Right atrium auricular region (tissue), 2 donors: ENCODE results near the gene MTUS2. TPM values are rescaled to one million over a fixed set of nuclear protein-coding genes. Genes with fewer than 3 reads are reported as not detected.

Source experiments
- DNase-seq: peaks from one replicate; pipeline ENCODE4 v3.0.0-alpha.2; 2019; ENCODE audit warnings: low spot score
- H3K27ac ChIP-seq, 2 donors: fragments of 200-600 bp; sonication (generic); 1 replicate in 1 of 2; 2 replicates in 1 of 2; pipeline ENCODE4 v1.5.1; 2016 to 2019
- H3K27me3 ChIP-seq, 2 donors: fragments of 200-600 bp; sonication (generic); one replicate each; pipeline versions ENCODE4 v1.5.1 to v1.6.0; 2017 to 2019
- H3K36me3 ChIP-seq: fragments of 200-600 bp; sonication (generic); one replicate; pipeline ENCODE4 v1.5.1; 2016
- H3K4me1 ChIP-seq, 2 donors: fragments of 200-600 bp; sonication (generic); one replicate each; pipeline versions ENCODE4 v1.5.1 to v1.6.0; 2017 to 2019
- H3K4me3 ChIP-seq, 2 donors: fragments of 200-600 bp; sonication (generic); 1 replicate in 1 of 2; 2 replicates in 1 of 2; pipeline ENCODE4 v1.5.1; 2017 to 2019; ENCODE audit warnings: mild to moderate bottlenecking in 1 of 2, moderate library complexity in 1 of 2
- H3K9me3 ChIP-seq, 2 donors: fragments of 200-600 bp; sonication (generic); one replicate each; pipeline ENCODE4 v1.5.1; 2019
- total RNA-seq, 2 donors: library from RNA; depleted of rRNA; stranded (reverse); fragments of >200 nt; gene quantifications; one replicate each; pipeline ENCODE4 v1.1.0, GENCODE V29; 2016
- TF ChIP-seq, protein P1 (sequence below), 2 donors: fragments of 200-600 bp; sonication (generic); IDR thresholded peaks; one replicate each; pipeline ENCODE4 v1.5.1; 2019; ENCODE audit warnings: antibody characterized with exemption in 2 of 2

The MTUS2 gene
- total RNA-seq, 2 donors from 2014 or later: 34.6 to 142 TPM

DNA sequence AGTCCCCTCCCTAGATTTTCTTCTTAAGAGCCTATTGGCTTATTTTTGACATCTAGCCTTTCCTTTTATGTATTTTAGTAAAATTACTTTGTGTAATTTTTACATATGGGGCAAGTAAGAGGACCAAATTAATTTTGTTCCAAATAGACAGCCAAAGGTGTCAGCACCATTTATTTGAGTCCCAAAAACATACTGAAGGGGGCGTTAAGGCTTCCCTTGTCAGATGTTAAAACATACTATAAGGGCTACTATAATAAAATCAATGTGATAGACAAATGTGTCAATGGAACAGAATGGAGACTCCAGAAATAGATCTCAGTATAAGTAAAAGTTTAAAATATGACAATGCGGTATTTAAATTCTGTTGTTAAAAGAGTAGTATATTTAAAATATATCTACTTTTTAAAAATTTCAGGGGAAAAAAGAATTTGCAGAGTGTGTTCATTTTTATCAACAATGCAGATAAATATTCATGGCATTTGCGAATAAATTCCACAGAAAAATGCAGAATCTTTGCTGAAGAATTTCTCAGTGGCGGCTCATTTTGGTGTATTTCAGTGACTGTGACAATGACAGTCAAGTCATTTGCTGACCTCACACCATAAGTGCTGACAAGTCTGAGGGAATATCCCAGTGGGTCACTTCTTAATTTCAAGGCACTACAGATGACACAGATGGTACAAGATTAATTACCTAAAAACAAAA, 133.7 kb downstream of the MTUS2 start:
- Histone ChIP-seq H3K9me3 (no peaks in the 10 kb centered on the region), H3K27ac (peak overlapping the region; percentile 63 to 81), H3K4me3 (no peak overlapping the region), H3K36me3 (no peaks in the 10 kb centered on the region), H3K27me3 (no peaks in the 10 kb centered on the region), H3K4me1 (peaks cover 0 to 12% of the 10 kb centered on the region in 2 donors)
- TF ChIP-seq, protein P1, sequence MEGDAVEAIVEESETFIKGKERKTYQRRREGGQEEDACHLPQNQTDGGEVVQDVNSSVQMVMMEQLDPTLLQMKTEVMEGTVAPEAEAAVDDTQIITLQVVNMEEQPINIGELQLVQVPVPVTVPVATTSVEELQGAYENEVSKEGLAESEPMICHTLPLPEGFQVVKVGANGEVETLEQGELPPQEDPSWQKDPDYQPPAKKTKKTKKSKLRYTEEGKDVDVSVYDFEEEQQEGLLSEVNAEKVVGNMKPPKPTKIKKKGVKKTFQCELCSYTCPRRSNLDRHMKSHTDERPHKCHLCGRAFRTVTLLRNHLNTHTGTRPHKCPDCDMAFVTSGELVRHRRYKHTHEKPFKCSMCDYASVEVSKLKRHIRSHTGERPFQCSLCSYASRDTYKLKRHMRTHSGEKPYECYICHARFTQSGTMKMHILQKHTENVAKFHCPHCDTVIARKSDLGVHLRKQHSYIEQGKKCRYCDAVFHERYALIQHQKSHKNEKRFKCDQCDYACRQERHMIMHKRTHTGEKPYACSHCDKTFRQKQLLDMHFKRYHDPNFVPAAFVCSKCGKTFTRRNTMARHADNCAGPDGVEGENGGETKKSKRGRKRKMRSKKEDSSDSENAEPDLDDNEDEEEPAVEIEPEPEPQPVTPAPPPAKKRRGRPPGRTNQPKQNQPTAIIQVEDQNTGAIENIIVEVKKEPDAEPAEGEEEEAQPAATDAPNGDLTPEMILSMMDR (IDR thresholded peaks at IDR 0.05): no peak
- no peak for DNase-seq

DNA sequence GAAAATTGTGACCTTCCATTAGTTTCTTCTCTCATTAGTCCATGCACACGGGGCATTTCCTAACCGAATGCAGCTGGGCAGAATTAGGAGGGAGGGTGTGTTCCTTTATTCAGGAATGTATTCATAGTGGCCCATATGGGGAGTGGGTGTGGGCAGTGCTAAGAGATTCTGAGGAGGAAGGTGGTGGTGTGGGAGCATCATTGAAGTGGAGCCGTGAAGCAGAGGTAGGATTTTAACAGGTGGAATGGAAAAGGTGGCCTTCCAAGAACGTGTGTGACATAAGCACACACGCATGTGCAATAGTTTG, 134.2 kb downstream of the MTUS2 start:
- H3K4me1 ChIP-seq: peaks cover 0 to 15% of the 10 kb centered on the region in 2 donors

DNA sequence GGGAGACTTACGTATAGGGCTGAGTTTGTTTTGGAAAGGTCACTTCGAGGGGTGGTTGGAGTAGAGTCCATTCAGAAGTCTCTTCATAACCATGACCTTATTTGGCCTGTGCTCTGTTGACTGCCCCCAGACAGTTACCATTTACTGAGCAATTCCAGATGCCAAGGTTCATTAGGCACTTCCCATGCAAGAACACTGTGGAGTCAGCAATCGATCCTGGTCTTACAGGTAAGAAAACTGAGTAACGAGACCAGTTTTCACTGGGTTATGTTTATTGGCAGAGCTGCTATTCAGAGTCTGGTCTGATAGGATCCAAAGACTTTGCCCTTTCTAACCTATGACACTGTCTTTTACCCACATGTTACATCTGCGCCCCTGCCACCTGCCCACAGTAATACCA, 134.7 kb downstream of the MTUS2 start:
- Histone ChIP-seq H3K9me3 (no peaks in the 10 kb centered on the region), H3K36me3 (no peaks in the 10 kb centered on the region), H3K4me1 (peaks cover 0 to 15% of the 10 kb centered on the region in 2 donors), H3K27me3 (no peaks in the 10 kb centered on the region), H3K4me3 (no peak overlapping the region), H3K27ac (peak overlapping the region; percentile 63 to 81)
- no peak for DNase-seq
- TF ChIP-seq, protein P1 (IDR thresholded peaks at IDR 0.05): no peak

More for the DNA sequence above, 134.2 kb downstream of the MTUS2 start:
- H3K27ac ChIP-seq: peak overlapping the region; percentile 63 to 81
- DNase-seq: no peak
- no peaks in the 10 kb centered on the region for H3K27me3 ChIP-seq
- TF ChIP-seq, protein P1 (IDR thresholded peaks at IDR 0.05): no peak
- H3K36me3 ChIP-seq: no peaks in the 10 kb centered on the region
- H3K4me3 ChIP-seq: no peak overlapping the region
- H3K9me3 ChIP-seq: no peaks in the 10 kb centered on the region

DNA sequence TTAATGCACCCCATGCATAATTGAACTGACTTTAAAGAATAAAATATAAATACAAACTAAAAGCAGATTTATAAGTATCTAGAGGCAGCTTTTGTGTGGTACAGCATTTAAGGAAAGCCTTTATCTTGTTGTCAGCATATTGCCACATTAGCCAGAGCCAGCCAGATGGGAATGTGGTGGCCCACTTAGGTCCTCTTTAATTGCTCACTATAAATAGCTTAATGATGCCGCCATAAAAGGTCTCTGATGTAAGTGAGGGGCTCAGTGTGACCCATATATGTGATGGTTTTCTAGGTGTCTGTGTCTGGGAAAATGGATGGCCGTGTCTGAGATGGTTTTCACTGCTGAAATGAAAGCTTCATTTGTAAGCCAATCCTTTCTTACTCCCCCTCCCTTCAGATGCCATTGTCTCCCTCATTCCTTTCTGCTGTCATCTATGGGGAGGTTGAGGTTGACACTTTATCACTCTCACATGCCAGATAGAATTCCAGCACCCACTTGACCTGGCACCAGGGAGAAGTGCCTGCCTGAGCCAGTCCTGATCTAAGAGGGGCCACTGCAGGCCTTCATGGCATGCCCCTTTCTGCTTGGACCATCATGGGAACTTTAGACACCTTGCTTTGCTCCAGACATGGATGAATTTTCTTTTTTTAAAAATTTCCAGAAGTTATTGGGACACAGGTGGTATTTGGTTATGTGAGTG, 135.3 kb downstream of the MTUS2 start:
- peaks cover 0 to 15% of the 10 kb centered on the region in 2 donors for H3K4me1 ChIP-seq
- TF ChIP-seq, protein P1 (IDR thresholded peaks at IDR 0.05): no peak
- H3K27ac ChIP-seq: peak overlapping the region; percentile 63 to 81
- no peaks in the 10 kb centered on the region for H3K9me3 ChIP-seq
- DNase-seq: no peak
- H3K27me3 ChIP-seq: no peaks in the 10 kb centered on the region
- H3K36me3 ChIP-seq: no peaks in the 10 kb centered on the region
- H3K4me3 ChIP-seq: no peak overlapping the region

DNA sequence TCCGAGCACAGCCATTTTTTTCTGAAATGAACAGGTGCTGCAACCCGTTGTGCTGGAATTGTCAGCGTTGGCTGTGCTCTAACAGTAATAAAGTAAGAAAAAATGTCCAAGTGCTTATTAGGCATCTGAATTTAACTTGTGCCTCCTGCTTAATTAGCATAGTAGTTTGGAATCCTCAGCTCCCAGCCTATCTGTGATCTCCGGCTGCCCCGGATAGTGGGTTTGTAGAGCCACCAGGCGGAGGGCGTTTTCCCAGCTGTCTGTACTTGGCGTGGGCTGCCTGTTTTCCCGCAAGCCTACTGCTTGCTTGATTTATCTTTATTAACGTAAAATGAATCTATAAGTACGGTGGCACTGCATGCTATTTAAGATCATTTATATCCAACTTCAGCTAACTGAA, 137.9 kb downstream of the MTUS2 start:
- no peaks in the 10 kb centered on the region for H3K36me3 ChIP-seq
- peaks cover 0 to 15% of the 10 kb centered on the region in 2 donors for H3K4me1 ChIP-seq
- DNase-seq: no peak
- no peaks in the 10 kb centered on the region for H3K27me3 ChIP-seq
- TF ChIP-seq, protein P1 (IDR thresholded peaks at IDR 0.05): peak in 1 of 2 donors; percentile 25
- no peak overlapping the region for H3K4me3 ChIP-seq
- peak overlapping the region in 1 of 2 donors; percentile 73 for H3K27ac ChIP-seq
- no peaks in the 10 kb centered on the region for H3K9me3 ChIP-seq
